Activated gamma-delta T cell treated with Interleukin-2 at 50 U/mL for 16 hours (primary cell): ENCODE data around the gene PRKG1.

Experiments used
- DNase-seq: peaks from one replicate; pipeline ENCODE4 v3.0.0-alpha.2; 2020

The PRKG1 gene

GRCh38 chr10:52040486-52040885 lies 966.2 kb downstream of the PRKG1 start:
- no peak for DNase-seq

- DNase-seq: no peak
These were observed 969.5 kb downstream of the PRKG1 start for GRCh38 chr10:52043811-52044210.

- DNase-seq: no peak
These were observed 973.8 kb downstream of the PRKG1 start for GRCh38 chr10:52048051-52048450.

GRCh38 chr10:52050429-52051047 lies 976.3 kb downstream of the PRKG1 start:
- no peak for DNase-seq

- no peak for DNase-seq
These were observed 979.2 kb downstream of the PRKG1 start for GRCh38 chr10:52053497-52053896.

- DNase-seq: no peak
These were observed 982.0 kb downstream of the PRKG1 start for GRCh38 chr10:52056291-52056690.

- no peak for DNase-seq
These were observed 984.8 kb downstream of the PRKG1 start for GRCh38 chr10:52059089-52059488.

- DNase-seq: no peak
These were observed 988.9 kb downstream of the PRKG1 start for GRCh38 chr10:52063159-52063558.

GRCh38 chr10:52064084-52064845 lies 990.0 kb downstream of the PRKG1 start:
- no peak for DNase-seq

- no peak for DNase-seq
These were observed 992.1 kb downstream of the PRKG1 start for GRCh38 chr10:52066383-52066782.

GRCh38 chr10:52068485-52068884 lies 994.2 kb downstream of the PRKG1 start:
- no peak for DNase-seq

GRCh38 chr10:52071814-52072213 lies 997.5 kb downstream of the PRKG1 start:
- DNase-seq: no peak

- DNase-seq: no peak
These were observed 1000.3 kb downstream of the PRKG1 start for GRCh38 chr10:52074505-52075026.

GRCh38 chr10:52077814-52078213 lies 1003.5 kb downstream of the PRKG1 start:
- no peak for DNase-seq

- DNase-seq: no peak
These were observed 1004.2 kb downstream of the PRKG1 start for GRCh38 chr10:52078397-52078937.

- no peak for DNase-seq
These were observed 1008.0 kb downstream of the PRKG1 start for GRCh38 chr10:52082307-52082706.

GRCh38 chr10:52083422-52083821 lies 1009.1 kb downstream of the PRKG1 start:
- no peak for DNase-seq

GRCh38 chr10:52092390-52092789 lies 1018.1 kb downstream of the PRKG1 start:
- no peak for DNase-seq

- no peak for DNase-seq
These were observed 1023.8 kb downstream of the PRKG1 start for GRCh38 chr10:52098130-52098529.

- no peak for DNase-seq
These were observed 1024.8 kb downstream of the PRKG1 start for GRCh38 chr10:52099026-52099600.

GRCh38 chr10:52100011-52100547 lies 1025.8 kb downstream of the PRKG1 start:
- no peak for DNase-seq

- DNase-seq: no peak
These were observed 1031.0 kb downstream of the PRKG1 start for GRCh38 chr10:52105301-52105700.

- no peak for DNase-seq
These were observed 1031.7 kb downstream of the PRKG1 start for GRCh38 chr10:52106011-52106410.
